Hematopoietic multipotent progenitor cell treated with erythropoietin and hydrocortisone succinate and interleukin-3 and kit ligand, for 17 days (in vitro differentiated cells): Measurements from ENCODE around the gene RAB3IL1.
A peak's percentile ranks its signal among the peaks of the same experiment; 100 is the strongest.

Experiments
- DNase-seq: peaks from one replicate; pipeline ENCODE4 v3.0.0-alpha.2; 2015; ENCODE audit warnings: low spot score

The RAB3IL1 gene

GRCh38 chr11:61919705-61920631 is 2.6 kb upstream of the RAB3IL1 start:
- DNase-seq, result peak; percentile 91

GRCh38 chr11:61918938-61919704 is 1.8 kb upstream of the RAB3IL1 start:
- peak; percentile 67 for DNase-seq

- DNase-seq, result peak; percentile 40
Measured at GRCh38 chr11:61918251-61918937, 1.0 kb upstream of the RAB3IL1 start.

- no peak for DNase-seq
Measured at GRCh38 chr11:61916737-61917333, 531 bp downstream of the RAB3IL1 start.

DNA sequence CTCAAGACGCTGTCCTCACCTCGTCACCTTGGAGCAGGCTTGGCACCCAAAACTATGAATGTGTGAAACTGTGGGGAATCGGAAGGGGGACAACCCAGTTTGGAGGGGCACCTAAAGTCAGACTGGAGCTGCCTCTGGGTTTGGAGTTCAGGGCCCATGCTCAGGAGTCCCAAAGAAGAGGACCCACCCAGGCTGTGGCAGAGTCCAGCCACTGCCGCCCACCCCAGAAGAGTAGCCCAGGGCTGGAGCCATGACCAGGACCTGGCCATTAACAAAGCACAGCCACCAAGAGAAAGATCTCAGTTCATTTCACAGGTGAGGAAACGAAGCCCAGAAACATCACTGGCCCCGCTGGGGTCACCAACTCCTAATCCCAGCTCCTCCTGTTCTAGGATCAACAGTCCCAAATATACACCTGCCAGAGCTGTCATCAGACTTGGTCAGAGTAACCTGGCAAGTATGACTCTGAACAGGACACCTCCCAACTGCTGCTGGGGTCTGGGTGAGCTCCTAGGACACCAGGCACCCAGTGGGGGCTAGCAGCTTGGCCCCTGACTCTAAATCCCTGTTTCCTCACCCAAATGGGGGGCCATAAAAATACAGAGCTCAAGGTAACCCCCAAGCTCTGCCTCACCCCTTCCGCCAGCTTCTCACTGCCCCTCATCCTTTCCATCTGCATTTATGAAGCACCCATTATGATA is 2.7 kb downstream of the RAB3IL1 start:
- DNase-seq, result no peak

DNA sequence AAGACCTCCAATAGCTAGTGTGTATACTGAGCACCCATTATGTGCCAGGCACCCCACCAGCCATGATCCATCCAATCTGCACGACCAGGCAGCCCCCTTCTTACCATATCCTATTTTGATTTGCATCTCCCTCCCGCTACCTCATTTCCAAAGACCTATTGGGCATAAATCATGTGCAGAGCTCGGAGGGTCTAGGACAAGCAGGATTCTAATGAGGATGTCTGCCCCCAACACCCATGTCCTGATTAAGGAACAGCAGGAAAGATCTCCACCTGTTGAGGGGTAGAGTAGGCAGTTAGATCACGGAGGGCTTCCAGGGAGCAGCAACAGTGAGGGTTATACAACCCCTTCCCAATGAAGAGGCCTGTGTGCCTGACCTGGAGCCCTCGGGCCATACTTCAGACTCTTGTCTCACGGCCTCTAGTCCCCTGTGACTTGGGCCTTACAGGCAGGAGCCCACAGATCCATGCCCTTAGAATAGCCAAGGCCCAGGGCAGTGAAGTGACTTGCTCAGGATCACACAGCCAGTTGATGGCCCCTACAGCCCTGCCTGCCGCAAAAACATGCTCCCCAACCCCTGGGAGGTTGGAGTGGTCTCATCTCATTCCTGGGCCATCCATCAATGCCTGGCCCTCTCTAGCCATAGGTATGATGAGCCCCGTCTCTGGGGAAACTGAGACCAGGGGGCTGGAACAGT is 3.5 kb downstream of the RAB3IL1 start:
- no peak for DNase-seq

GRCh38 chr11:61912991-61913698 is 4.2 kb downstream of the RAB3IL1 start:
- no peak for DNase-seq

- DNase-seq, result no peak
Measured at GRCh38 chr11:61912530-61912898, 4.9 kb downstream of the RAB3IL1 start.

DNA sequence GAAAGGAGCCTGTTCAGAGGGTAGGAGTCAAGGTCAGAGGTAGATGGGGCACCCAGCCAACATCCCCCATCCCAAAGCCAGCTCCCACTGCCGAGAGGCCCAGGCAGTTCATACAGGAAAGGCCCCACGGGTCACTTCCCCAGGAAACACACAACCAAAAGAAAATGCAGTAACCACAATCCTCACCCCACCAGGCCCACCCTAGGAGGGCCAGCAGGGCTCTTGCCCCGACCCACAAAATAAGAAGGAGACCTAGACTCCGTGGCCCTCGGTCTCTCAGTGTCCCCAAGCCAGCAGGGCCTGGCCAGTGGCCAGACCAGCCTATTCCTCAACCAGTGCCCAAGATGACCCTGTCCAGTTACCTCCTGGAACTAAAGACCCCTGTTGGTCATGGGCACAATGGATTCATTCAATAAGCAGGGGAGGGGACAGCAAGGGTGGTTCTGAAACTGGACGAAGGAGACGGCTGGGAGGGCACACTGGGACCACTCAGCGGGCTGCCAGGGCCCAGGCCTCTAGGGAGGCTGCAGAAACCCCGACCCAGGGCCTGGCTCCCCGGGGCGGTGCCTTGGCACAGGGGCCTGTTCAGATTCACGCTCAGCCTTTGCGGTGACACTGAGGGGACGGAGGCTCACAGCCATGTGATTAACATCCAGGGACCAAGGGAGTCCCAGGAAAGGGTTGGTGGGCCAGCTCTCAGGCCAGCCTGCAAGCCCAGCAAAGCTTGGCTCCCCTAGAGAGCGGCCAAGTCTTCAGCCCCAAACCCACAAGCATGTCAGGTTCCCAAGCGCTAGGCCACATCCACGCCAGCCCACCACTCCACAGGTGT is 5.5 kb downstream of the RAB3IL1 start:
- DNase-seq, result no peak

DNA sequence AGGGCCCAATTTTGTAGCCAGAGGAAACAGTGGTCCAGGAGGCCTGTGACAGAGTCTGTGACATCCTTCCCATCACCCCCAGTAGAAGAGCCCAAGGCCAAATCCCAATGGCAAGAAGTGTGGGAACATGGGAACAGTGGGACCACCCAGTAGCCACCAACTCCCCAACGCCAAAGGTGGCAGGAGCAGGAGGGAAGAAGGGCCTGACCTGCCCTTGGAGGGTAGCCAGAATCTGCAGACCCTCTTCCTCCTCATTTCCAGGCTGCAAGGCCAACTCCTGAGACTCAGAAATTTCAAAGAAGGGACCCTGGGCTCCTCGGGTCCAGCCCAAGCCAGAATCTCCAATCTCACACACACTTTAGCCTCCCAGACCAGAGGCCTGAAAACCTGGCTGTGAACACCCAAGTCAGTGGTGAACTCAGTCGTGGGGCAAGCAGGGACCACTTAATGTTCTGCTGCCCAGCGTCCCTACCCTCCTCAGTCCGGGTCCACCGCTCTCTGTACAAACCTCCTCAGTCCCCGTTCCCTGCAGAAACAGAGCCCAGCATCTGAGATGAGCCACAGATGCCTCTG is 6.2 kb downstream of the RAB3IL1 start:
- no peak for DNase-seq

DNA sequence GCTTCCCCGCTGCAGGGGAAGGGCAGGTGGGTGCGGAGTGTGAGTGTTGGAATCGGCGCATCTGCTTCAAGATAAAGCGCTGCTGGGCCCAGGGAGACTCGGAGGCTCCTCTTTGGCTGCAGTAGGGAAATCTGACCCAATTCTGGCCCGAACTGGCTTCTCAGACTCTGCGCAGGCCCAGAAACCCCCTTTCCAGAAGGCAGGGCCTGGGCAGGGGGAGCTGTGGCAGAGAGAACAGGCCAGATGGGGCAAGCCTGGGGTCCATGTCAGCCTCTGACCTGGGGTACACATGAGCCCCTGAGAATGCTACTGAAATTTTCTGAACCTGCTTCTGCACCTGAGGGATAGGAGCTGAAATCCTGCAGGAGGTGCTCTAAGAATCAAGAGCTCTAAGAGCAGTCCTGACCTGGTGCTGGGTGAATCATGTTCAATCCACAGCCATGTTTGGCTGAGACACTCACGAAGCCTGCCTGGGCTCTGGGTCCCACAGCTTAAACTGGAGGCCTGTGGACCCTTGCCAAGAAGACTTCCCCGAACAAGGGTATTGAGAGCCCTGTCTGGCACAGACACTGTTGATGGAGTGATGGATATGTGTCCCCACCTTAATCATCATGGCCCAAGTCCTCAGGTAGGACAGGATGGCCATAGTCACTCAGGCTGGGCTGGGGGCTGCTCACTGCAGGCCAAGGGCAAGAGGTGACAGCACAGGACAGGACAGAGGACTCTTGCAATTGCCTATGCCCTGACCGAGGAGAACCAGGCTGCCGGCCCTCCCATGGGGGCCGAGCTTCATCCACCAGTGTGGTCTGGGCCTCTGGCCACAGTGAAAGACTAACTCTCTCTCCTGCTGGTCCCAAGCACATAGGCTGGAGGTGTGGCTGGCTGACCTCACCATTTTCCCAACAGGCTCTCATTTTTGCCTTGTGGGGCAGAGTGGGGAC is 6.9 kb downstream of the RAB3IL1 start:
- no peak for DNase-seq

- DNase-seq, result no peak
Measured at GRCh38 chr11:61908730-61909316, 8.5 kb downstream of the RAB3IL1 start.

GRCh38 chr11:61907871-61908729 is 9.3 kb downstream of the RAB3IL1 start:
- DNase-seq, result no peak

DNA sequence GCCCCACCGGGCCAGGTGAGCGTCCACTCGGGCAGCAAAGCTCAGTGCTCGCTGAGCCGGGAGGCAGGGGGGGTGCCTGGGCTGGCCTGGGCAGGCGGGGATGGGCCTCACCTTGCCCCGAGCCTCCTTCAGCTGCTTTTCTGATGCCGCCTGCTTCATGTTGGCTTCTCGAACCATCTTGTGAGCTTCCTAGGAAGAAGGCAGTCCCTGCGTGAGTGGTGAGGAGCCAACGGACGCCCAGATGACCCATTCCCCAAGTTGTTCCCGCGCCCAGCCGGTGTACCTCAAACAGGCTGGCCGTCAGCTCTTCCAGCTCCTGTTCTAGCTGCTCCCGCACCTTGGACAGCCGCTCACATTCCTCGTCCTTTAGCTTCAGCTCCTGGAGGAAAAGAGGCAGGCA is 10.1 kb downstream of the RAB3IL1 start:
- DNase-seq, result no peak

- no peak for DNase-seq
Measured at GRCh38 chr11:61906522-61906909, 10.8 kb downstream of the RAB3IL1 start.

GRCh38 chr11:61905801-61906521 is 11.4 kb downstream of the RAB3IL1 start:
- DNase-seq, result no peak
